ENCODE results near the gene SLC45A1.

SLC45A1 gene

DNA sequence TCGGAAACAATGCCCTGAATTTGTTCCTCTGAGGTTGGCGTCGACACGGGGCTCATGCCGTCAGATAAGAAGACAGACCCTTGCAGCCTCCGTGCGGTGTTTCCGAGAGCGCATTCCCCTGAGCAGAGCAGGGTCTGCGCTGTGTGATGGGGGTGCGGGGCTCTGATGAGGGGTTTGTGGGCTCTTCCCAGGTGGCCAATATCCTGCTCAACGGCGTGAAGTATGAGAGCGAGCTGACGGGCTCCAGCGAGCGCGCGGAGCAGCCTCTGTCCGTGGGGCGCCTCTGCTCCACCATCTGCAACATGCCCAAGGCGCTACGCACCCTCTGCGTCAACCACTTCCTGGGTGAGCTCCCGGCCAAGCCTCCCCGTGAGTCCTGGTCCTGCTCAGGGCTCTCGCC lies 17.3 kb downstream of the SLC45A1 start:
- DNase-seq (ENCODE audit: low spot score), result no peak

DNA sequence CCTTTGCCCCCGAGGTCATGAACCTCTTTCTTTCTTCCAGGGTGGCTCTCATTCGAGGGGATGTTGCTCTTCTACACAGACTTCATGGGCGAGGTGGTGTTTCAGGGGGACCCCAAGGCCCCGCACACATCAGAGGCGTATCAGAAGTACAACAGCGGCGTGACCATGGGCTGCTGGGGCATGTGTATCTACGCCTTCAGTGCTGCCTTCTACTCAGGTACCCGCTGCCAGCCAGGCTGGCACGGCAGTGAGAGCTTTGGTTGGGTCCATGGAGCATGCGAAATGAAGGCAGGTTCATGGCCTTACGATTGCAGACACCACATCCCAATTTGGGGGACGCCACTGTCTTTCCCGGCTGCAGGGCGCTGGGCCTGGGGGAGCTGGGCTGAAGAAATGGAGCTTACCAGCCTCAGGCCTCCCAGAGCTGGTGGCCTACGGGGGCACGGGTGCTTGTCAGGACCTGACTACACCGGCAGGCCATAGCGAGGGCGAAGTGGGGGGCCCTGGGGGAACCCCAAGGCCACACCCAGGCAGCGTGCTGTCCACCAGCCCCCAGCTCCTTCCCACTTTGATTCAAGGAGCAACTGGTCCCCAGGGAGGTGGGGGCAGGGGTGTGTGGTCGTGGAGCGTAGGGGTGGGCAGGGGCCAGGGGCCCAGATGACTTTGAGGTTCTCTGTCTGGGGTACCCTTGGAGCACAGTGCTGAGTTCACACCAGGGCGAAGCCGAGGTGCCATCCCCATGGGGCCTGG lies 20.0 kb downstream of the SLC45A1 start:
- no peak for DNase-seq (ENCODE audit: low spot score)

DNA sequence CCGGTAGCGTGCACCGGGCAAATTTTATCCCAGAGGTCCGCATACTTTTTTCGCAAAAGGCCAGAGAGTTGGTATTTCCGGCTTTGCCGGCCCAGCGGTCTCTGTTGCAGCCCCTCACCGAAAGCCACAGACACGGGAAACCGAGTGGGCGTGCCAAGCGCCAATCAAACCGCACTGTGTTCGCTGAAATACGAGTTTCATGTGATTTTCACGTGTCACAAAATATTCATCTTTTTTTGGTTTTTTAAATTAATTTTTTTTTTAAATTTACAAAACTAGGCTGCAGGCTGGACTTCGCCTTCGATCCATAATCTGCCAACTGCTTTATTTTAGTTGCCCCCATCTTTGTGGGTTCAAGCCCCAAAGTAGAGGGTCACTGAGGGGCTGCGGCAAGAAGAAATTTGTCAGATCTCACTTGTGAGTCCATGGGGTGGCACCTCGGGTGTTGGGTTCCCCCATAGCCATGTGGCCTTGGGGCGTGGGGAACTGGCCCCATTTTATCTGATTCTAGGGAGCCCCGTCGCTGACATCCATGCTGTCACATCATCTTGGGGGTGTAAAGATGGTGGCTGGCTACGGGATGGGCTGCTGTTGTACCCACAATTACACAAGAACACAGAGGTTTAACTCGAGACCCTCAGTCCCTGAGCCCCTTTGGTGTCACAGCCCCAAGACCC lies 20.8 kb downstream of the SLC45A1 start:
- no peak for DNase-seq (ENCODE audit: low spot score)

DNA sequence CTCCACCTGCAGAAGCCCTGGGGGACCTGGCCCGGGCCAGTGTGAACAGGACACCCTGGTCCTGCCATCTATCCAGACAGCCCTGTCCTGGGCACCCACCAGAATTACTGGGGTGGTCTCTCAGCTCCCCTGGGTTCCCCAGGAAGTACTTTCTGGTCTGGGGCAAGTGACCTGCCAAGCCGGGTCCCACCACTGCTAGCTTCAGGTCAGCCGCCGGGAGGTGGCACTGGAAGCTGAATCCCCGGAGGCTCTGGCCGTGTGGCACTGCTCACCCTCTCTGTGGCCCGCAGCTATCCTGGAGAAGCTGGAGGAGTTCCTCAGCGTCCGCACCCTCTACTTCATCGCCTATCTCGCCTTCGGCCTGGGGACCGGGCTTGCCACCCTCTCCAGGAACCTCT lies 21.3 kb downstream of the SLC45A1 start:
- DNase-seq (ENCODE audit: low spot score), result no peak

DNA sequence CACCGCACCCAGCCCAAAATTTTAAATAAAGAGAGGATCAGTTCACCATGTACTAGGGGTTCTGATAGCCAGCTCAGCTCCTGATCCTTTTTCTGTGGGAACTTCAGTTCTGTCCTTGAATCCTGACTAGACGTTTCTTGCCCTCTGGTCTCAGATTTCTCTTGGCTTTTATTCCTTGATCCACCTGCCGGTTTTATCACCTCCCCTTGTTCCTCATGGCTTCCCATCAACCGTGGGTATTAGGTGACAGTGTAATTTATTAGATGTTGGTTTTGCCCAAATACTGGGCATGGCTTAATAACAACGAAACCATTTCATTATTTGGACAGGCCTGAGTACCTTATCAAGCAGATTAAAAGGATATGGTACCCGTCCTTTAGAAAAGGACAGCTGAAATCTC lies 22.5 kb downstream of the SLC45A1 start:
- no peak for DNase-seq (ENCODE audit: low spot score)

DNA sequence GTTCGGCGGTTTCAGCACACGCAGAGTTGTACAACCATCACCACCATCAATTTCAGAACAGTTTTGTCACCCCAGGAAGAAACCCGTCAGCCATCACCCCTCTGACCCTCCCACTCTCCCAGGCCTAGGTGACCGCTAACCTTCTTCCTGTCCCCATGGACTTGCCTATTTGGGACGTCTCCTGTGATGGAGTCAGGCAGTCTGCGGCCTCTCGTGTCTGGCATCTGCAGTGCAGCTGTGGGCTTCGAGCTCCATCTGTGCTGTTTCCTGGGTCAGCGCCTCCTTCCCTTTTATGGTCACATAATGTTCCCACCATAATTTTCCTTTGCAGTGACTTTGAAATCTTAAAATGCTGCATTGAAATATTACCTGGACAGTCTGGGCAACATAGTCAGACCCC lies 24.4 kb downstream of the SLC45A1 start:
- DNase-seq (ENCODE audit: low spot score), result no peak

DNA sequence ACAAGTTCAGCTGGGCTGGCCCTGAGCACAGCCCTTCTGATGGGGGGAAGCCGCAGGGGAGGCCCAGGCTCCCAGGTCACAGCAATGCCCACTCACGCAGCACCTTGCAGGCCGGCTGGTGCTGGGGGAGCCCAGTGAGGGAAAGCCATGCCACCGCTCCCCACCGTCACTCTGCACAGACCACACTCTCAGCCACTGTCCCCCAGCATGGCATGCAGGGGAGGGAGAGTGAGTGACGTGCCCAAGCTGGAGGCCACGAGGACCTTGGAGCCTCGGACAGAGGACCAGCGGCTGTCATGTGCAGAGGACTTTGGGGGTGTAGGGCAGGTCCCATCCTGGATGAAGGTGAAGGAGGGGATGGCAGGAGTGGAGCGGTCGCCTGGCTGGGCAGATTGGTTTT lies 25.1 kb downstream of the SLC45A1 start:
- DNase-seq (ENCODE audit: low spot score), result no peak

DNA sequence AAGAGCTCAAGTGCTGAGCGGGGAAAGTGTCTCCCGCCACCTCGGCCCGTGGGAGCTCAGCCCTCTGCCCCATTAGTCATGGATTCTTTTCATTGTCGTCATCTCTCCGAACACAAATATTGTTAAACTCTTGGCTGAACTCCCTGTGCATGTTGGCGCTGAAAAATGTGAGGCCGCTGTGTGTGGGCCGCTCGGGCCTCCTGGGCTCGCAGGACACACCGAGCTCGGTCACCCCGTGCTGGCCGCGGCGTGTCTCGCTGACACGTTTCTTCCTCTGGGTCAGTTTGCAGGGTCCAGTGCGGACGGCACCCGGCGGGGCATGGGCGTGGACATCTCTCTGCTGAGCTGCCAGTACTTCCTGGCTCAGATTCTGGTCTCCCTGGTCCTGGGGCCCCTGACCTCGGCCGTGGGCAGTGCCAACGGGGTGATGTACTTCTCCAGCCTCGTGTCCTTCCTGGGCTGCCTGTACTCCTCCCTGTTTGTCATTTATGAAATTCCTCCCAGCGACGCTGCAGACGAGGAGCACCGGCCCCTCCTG lies 25.6 kb downstream of the SLC45A1 start:
- peak; percentile 58 for DNase-seq (ENCODE audit: low spot score)

DNA sequence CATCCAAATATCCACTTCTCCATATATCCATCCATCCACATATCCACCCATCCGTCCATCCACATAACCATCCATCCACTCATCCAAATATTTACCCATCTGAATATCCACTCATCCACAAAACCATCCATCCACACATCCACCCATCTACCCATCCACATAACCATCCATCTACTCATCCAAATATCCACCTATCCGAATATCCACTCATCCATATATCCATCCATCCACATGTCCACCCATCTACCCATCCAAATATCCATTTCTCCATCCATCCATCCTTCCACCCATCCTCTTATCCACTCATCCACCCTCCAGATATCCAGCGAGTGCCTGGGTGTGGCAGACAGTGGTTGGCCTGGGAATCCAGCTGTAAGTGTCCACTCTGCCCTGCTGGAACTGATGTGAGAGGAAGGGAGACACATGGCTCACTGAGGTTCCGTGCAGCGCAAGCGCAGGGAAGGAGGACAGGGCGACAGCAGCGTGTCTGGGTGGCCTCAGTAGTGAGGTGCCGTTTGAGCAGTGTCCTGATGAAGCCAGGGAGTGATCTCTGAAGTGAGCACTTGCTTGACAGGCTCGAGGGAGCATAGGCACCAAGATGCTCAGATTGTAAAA lies 27.1 kb downstream of the SLC45A1 start:
- DNase-seq (ENCODE audit: low spot score), result no peak

DNA sequence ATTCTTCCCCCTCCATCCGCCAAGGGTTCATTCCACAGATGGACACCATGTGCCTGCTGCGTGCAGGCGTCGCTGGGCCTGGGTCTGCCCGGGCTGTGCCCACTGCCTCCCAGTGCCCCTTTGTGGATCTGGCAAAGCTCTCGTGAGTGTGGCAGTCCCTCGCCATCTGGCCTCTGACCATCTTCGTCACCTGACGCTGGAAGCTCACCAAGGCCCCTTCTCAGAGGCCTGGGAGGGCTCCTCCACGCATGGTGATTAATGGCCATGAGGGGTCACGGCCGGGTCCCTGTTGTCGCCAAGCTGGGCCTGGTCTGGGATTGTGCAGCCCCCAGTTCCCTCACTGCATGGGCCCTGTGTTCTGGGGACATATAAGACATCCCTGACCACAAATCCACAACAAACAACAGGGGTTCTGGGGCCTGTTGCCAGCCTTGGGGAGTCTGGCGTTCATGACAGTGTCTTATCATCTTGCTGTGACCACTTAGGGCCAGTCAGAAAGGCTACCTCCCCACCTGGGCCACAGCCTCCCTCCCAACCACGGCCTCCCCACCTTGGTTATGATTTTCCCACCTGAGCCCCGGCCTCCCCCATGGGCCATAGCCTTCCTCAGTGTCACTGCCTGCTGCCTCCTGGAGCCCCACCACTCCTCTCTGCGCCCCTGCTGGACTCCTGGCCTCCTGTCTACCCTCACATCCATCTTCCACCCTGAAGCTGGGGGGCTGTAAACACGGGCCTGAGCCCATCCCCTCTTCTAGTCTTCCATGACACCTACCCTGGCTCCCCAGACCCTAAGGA lies 27.9 kb downstream of the SLC45A1 start:
- no peak for DNase-seq (ENCODE audit: low spot score)

DNA sequence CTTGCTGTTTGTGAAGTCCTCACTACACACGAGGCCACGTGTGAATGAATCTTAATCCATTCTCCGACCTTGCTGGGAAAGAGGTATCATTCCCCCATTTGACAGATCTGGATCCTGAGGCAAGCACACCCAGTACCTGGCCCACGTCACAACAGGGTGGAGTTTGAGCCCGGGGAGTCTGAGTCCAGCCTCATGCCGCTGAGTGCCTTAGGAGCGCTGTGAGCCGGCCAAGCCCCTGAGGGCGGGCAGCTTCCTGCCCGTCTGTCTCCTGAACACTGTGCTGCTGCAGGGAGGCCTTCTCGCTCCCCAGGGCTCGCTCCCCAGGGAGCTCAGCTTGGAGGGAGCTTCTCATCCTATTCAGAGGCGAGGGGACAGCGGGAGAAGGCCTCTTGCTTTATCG lies 29.7 kb downstream of the SLC45A1 start:
- DNase-seq (ENCODE audit: low spot score), result no peak

DNA sequence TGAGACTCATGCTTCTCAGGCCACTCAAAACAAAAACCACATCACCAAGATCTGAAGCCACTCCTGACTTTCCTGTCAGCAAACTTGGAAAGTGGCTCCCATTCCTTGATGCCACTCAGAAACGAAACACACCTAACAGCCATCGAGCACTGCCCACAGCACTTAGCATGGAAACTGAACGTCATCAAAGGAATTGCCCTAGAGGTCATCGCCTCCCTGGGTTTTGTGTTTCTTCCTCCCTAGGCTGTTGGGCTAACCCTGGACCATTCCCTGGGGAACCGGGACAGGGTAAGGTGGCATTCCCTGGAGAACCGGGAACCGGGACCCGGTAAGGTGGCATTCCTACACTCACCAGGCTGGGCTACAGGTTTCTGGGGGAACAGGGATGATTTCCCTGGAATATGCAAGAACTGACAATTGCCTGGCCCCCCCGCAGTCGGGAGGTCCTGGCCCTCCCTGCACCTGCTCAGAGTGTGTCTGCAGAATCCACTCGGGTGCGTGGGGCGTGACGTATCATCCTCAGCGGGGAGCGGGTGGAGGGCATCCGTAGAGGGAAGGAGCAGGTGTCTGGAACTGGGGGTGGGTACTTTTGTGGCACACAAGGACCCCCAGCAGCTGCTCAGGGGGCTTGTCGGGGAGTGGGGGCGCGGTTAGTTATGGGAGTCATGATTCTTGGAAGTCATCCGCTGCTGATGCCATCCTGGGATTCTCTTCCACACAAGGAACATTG lies 30.3 kb downstream of the SLC45A1 start:
- DNase-seq (ENCODE audit: low spot score), result no peak

DNA sequence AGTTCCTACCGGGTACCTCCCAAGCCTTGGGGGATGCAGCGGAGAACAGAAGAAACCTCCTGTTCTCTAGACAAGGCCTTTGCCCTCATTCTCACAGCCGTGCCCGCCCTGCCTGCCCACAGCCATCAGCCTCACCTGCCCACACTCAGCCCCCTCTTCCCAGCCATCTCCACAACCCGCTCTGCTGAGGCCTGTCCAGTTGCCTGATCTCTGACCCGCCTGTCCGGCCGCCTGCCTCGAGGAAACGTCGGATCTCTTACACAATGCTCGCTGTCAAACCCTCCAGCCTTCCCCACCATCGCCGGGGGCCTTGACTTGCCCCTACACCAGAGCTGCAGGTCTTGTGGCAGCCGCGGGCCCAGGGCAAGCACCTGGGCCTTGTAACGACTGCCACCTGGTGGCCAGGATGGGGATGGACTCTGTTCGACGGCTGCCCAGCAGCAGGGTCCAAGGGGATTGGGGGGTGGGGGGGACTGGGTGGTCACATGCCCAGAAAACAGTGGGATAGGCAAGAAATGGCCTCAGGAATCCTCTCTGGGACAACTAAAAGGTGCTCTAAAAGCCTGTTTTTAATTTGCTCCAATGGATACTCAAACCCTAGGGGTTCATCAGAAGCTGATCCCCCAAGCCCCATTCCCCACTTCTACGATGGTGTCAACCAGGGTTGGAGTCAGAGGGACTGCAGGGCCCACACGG lies 31.0 kb downstream of the SLC45A1 start:
- peak; percentile 43 for DNase-seq (ENCODE audit: low spot score)

DNA sequence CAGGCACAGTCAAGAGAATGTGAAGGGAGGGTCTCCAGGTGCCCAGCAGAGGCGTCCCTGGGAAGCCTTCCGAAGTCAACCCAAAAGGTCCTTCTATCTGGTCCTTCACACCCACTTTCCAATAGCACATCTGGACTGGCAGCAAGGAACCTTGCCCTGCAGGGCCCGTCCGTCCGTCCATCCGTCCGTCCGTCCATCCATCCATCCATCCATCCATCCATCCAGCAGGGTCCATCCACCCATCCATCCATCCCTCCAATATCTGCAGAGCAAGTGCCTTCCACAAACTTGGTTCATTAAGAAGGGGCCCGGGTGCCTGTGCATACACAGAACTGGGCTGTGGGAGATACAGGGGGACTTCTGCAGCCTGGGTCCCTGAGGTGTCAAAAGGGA lies 31.6 kb downstream of the SLC45A1 start:
- no peak for DNase-seq (ENCODE audit: low spot score)

DNA sequence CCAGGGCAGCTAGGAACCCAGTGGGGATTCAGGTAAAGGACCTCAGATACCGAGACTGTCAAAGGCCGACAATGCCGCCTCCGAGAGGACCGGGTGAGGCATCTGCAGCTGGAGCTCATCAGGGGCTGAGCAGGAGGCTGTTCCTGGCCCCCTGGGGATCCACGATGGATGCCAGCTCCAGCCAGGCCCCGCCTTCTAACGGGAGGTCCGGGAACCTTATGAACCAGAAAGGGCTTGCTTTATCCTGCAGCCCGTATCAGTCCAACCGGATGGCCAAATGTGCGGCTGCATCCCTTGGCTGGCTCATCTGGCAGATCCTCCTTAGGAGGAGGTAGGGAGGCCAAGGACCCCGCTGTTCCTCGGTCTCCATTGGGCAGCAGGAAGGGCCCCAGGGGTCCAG lies 32.0 kb downstream of the SLC45A1 start:
- no peak for DNase-seq (ENCODE audit: low spot score)

DNA sequence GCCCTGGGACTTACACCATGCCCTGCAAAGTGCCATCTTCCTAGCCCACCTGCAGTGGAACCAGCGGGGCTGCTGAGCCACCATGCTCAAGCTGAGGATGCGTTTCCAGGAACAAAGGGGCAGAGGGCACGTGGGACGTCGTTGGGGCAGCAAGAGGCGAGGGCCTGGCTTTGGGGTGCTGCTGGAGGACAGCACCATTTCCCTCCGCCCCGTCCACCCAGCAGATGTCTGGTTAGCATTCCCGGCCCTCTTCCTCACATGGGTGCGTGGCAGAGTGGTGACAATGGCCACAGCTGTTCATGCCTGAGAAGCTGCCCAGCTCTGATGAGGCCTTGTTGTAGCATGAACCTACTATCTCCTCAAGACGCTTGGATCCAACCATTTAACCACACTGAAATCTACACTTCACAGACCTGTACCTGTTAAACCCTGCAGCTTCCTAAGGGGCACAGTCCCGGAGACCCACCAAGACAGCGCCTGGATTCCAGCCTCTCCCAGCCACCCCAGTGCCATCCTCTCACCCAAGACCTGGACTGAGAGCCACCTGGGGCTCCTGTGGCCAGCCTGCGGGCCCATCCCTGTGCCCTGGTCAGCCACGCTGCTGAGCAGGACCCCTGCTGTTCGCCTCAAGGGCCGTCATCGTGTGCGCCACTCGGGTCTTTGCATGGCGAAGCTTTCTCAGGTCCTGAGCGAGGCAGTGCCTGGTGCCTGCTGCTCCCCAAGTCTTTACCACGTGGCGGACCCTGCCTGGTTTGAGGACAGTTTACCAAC lies 33.2 kb downstream of the SLC45A1 start:
- no peak for DNase-seq (ENCODE audit: low spot score)

DNA sequence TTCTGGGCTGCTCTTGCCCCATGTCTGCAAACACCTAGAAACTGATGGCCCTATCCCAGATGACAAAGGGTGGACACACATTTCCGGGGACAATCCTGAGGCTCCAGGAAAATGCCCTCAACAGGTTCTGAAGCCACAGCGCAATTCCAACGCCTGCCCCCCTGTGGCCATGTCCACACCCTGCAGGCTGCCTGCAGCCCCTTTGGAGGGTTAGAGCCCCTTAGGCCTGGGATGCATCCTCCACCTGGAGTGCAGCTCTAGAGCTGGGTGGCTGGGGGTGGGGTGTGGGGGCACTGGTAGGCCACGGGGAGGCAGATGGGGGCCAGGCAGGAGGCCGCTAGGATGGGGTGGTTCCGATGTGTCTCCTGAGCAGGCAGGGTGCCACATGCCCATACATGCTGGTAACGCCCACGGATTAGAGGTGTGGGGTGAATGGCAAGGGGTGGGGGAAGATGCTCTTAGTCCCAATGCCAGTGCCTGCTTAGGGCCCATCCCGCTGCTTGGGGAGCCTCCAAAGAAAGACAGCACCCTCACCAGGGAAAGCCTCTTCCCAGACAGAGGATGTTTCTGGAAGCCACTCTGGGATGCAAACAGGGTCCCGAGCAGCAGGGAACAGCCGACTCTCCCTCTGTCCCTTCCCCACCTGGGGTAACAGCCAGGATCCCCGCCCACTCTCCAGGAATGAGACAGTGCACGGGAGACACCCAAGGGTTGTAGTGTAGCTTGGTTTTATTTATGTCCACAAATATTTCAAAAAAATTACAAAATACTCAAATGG lies 34.0 kb downstream of the SLC45A1 start:
- no peak for DNase-seq (ENCODE audit: low spot score)

DNA sequence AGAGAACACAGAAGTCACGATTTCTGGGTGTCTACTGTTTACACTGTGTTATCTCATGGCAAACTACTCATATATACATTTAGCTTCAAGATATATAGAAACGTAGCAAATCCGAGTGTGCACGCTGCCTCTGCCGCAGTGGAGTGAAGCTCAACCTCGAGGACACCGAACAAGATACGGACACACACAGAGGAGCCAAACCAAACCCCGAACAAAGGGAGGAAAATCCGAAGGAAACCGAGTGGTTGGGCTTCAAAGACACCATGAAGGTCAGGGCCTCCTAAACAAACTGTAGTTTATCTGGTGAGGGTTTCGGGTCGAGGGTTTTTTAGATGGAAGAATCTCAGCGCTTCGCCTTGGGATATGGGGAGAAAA lies 34.5 kb downstream of the SLC45A1 start:
- DNase-seq (ENCODE audit: low spot score), result no peak
